Non-pigmented ciliary epithelial cell (primary cell): ENCODE data around the gene DHH.
"Not testable (repeated sequence)": the region's sequence is repeated elsewhere in the genome, so short reads cannot be mapped to it uniquely, and the experiment has no call there.

Experiments
- DNase-seq: peaks from one replicate; pipeline ENCODE4 v3.0.0-alpha.2; 2010; ENCODE audit warnings: low read depth

Gene DHH

GRCh38 chr12:49094160-49094974 lies at the start of gene DHH:
DHH (minus strand) TSS chr12:49094801; CDS start chr12:49094512, 289 bp downstream.
- DNase-seq, result no peak

- no peak for DNase-seq
Observed at GRCh38 chr12:49144384-49144783, 49.8 kb upstream of the DHH start.

GRCh38 chr12:49138999-49139398 lies 44.4 kb upstream of the DHH start:
- DNase-seq, result no peak

- no peak for DNase-seq
Observed at GRCh38 chr12:49138587-49138986, 44.0 kb upstream of the DHH start.

GRCh38 chr12:49137476-49137875 lies 42.9 kb upstream of the DHH start:
- no peak for DNase-seq

GRCh38 chr12:49136997-49137396 lies 42.4 kb upstream of the DHH start:
- DNase-seq, result not testable (repeated sequence)

- DNase-seq, result no peak
Observed at GRCh38 chr12:49133590-49133989, 39.0 kb upstream of the DHH start.

- DNase-seq, result no peak
Observed at GRCh38 chr12:49133014-49133413, 38.4 kb upstream of the DHH start.

- DNase-seq, result no peak
Observed at GRCh38 chr12:49131894-49132461, 37.4 kb upstream of the DHH start.

- no peak for DNase-seq
Observed at GRCh38 chr12:49131051-49131893, 36.7 kb upstream of the DHH start, which contains the start of gene TUBA1B. TUBA1B (minus strand) TSS chr12:49131395; CDS start chr12:49131300, 95 bp downstream.

- peak; percentile 61 for DNase-seq
Observed at GRCh38 chr12:49130151-49131050, 35.8 kb upstream of the DHH start.

- DNase-seq, result no peak
Observed at GRCh38 chr12:49129332-49130150, 34.9 kb upstream of the DHH start.

- not testable (repeated sequence) for DNase-seq
Observed at GRCh38 chr12:49127971-49128370, 33.4 kb upstream of the DHH start.

- DNase-seq, result no peak
Observed at GRCh38 chr12:49126852-49127763, 32.5 kb upstream of the DHH start.

GRCh38 chr12:49121047-49121696 lies 26.6 kb upstream of the DHH start:
- no peak for DNase-seq

- DNase-seq, result no peak
Observed at GRCh38 chr12:49111206-49111605, 16.6 kb upstream of the DHH start.

- peak; percentile 88 for DNase-seq
Observed at GRCh38 chr12:49110464-49111155, 16.0 kb upstream of the DHH start, which contains the start of gene LMBR1L. LMBR1L (minus strand) TSS chr12:49110847; CDS start chr12:49110555, 292 bp downstream.
